Muscle of arm (tissue), 14 donors: ENCODE measurements around the gene HIPK3. TPM values are rescaled to one million over a fixed set of nuclear protein-coding genes. Genes with fewer than 3 reads are reported as not detected.
"Not testable (repeated sequence)": the region's sequence is repeated elsewhere in the genome, so short reads cannot be mapped to it uniquely, and the experiment has no call there.

Experiments
- DNase-seq: peaks from one replicate; pipeline ENCODE4 v3.0.0-alpha.2; 2013
- long read RNA-seq, 11 donors: transcript quantifications; one replicate each; lab custom pipeline, GENCODE V29; 2026
- polyA plus RNA-seq, 12 donors: library from polyadenylated mRNA; unstranded; fragments of 120-200 nt; gene quantifications; one replicate each; pipeline ENCODE4 v1.2.1, GENCODE V29; 2013; ENCODE audit not compliant: insufficient read length in 12 of 12

Gene HIPK3
- 100 to 1,000 TPM in 2 of 12 donors, 10 to 100 TPM in 9, not detected in 1; 52.0 to 121 (median 87.4) TPM for polyA plus RNA-seq
- long read RNA-seq, donor 1, full-length matches to known transcripts: 1 of 23 reads
- long read RNA-seq, donor 1, partial matches to known transcripts: 22 of 23 reads
- long read RNA-seq, donor 1, other reads (novel, unspliced or antisense): 0 of 23 reads
- long read RNA-seq, donor 2, full-length matches to known transcripts: 11 of 56 reads
- long read RNA-seq, donor 2, partial matches to known transcripts: 45 of 56 reads
- long read RNA-seq, donor 2, other reads (novel, unspliced or antisense): 0 of 56 reads
- long read RNA-seq, donor 3, full-length matches to known transcripts: 1 of 1 reads
- long read RNA-seq, donor 3, partial matches to known transcripts: 0 of 1 reads
- long read RNA-seq, donor 3, other reads (novel, unspliced or antisense): 0 of 1 reads
- long read RNA-seq, donor 4, full-length matches to known transcripts: 1 of 1 reads
- long read RNA-seq, donor 4, partial matches to known transcripts: 0 of 1 reads
- long read RNA-seq, donor 4, other reads (novel, unspliced or antisense): 0 of 1 reads
- long read RNA-seq, donor 5: 0 reads
- long read RNA-seq, donor 6, full-length matches to known transcripts: 7 of 15 reads
- long read RNA-seq, donor 6, partial matches to known transcripts: 8 of 15 reads
- long read RNA-seq, donor 6, other reads (novel, unspliced or antisense): 0 of 15 reads
- long read RNA-seq, donor 7, full-length matches to known transcripts: 2 of 8 reads
- long read RNA-seq, donor 7, partial matches to known transcripts: 6 of 8 reads
- long read RNA-seq, donor 7, other reads (novel, unspliced or antisense): 0 of 8 reads
- long read RNA-seq, donor 8, full-length matches to known transcripts: 9 of 43 reads
- long read RNA-seq, donor 8, partial matches to known transcripts: 34 of 43 reads
- long read RNA-seq, donor 8, other reads (novel, unspliced or antisense): 0 of 43 reads
- long read RNA-seq, donor 9, full-length matches to known transcripts: 2 of 12 reads
- long read RNA-seq, donor 9, partial matches to known transcripts: 10 of 12 reads
- long read RNA-seq, donor 9, other reads (novel, unspliced or antisense): 0 of 12 reads
- long read RNA-seq, donor 10, full-length matches to known transcripts: 4 of 9 reads
- long read RNA-seq, donor 10, partial matches to known transcripts: 5 of 9 reads
- long read RNA-seq, donor 10, other reads (novel, unspliced or antisense): 0 of 9 reads
- long read RNA-seq, donor 11, full-length matches to known transcripts: 6 of 20 reads
- long read RNA-seq, donor 11, partial matches to known transcripts: 14 of 20 reads
- long read RNA-seq, donor 11, other reads (novel, unspliced or antisense): 0 of 20 reads

DNA sequence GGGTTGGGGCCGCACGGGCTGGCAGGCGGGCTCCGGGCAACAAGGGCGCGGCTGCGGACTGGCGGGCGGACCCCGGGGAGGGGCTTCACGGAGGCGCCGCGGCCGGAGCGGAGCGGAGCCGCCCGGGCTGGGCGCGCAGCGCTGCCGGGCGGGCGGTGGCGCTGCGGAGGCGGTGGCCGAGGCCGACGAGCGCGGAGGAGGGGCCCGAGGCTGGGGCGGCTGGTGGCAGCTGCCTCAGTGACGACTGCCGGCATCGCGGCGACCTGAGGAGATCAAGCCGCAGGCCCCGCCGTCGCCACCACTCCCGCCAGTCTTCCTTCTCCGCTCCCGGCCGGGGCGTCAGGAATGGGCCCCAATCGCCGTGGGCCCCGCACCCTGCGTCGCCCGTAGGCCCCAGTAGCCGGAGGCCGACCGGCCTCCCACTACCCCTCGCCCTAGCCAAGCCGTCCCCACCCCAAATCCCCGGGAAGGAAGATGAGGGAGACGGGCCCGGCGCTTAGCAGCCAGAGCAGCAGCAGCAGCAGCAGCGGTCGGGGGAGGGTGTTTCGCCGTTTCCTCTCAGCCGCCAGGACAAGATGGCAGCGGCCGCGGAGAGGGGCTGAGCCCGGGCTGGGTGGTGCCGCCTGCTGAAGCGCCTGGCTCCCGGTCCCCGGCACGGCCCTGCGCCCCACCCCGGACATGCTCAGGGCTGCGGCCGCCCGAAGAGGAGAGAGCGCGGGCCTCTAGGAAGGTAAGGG lies at the start of gene HIPK3:
TSS of gene HIPK3 (plus strand) at position 222 of the 737 bp plus-strand sequence.
- peak; percentile 81 for DNase-seq

DNA sequence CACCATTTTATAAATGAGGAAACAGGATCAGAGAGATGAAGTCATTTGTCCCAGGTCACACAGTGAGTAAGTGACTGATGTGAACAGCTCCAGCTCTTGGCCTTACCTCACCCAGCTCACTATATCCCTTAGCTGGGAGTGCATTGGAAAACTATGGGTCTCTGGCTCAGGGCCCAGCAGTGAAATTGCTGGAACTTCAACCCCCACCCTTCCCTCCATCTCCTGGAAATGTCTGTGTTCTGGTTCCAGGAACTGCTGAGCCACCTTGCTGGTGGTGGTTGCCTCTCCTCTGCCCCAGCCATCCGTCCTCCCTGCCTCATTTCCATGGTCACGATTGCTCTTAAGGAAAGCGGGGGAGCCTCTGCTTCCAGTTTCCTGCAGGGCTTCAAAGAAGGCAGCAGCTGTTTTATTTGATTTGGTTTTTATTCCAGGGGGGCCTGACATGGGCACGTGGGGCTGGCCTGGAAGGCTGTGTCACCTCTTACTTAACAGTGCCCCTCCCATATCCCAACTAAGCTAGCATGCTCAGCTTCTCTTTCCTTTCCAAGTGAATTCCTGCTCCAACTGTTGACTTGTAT lies 49.7 kb upstream of the HIPK3 start:
- no peak for DNase-seq

DNA sequence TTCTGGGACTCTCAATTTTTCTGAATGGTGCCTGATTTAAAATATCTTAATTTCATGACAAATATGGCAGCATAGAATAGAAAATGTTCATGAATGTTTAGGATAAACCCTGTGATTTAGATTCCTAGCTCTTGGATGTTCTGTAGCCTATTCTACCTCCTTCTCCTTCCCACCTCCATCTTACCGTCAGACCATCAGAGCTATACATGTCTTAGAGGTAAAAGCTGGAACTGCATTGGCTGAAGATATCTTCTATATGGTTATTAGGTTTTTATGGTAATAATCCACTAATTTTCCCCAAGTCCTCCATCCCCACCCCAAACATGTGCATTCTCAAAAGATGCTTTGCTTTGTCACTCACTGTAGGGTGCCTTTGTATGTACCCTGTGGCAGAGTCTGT lies 49.0 kb upstream of the HIPK3 start:
- no peak for DNase-seq

GRCh38 chr11:33211153-33211552 lies 46.0 kb upstream of the HIPK3 start:
- no peak for DNase-seq

- no peak for DNase-seq
Measured at GRCh38 chr11:33211580-33211979, 45.6 kb upstream of the HIPK3 start.

DNA sequence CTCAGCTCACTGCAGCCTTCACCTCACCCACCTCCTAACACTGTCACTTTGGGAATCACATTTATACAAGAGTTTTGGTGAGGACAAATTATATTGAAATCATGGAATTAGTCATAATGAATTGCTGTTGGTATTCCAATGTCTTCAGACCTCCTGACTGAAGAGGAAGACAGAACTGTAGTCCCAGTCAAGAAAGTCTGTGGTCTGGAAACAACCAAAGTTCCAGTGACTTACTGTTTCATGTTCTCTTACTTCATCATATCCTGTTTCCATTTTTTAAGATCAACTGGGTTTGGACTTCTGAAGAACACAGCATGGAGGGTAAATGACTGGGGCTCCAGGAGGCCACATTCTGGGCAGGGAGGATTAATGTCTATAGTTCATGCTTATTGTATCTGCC lies 43.0 kb upstream of the HIPK3 start:
- DNase-seq: no peak

DNA sequence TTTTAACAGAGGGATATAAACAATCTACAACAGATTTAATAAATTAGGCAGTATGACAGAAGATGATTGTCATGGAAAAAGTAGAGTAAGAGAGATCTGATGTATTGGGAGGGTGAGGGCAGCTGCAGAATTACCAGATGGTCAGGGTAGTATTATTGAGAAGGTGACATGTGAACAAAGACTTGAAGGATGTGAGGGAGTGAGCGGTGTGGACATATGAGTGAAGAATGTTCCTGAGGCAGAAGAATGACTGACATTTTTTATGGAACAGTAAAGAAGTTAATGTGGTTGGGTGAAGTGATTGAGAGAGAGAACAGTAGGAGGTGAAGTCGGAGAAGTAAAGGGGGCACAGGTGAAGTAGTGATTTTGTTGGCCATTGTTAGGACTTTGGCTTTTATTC lies 42.4 kb upstream of the HIPK3 start:
- no peak for DNase-seq

DNA sequence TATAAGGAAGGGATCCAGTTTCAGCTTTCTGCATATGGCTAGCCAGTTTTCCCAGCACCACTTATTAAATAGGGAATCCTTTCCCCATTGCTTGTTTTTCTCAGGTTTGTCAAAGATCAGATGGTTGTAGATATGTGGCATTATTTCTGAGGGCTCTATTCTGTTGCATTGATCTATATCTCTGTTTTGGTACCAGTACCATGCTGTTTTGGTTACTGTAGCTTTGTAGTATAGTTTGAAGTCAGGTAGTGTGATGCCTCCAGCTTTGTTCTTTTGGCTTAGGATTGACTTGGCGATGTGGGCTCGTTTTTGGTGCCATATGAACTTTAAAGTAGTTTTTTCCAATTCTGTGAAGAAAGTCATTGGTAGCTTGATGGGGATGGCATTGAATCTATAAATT lies 40.5 kb upstream of the HIPK3 start:
- DNase-seq: not testable (repeated sequence)

GRCh38 chr11:33222052-33222750 lies 35.0 kb upstream of the HIPK3 start:
- DNase-seq: no peak

DNA sequence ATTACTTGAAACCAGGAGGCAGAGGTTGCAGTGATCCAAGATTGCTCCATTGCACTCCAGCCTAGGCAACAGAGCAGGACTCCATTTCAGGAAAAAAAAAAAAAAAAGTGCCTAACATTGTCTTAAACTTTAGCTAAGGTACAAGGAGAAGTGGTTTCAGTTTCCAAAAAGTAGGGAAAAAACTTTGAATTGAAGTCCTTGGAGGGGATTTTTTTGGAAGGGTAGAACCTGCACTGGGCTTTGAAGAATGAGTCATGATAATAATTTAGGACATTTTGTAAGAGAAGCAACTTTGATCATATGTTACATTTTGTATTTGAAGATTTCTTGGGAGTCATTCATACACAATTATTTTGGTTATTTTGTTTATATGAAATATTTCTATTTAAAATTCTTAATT lies 31.8 kb upstream of the HIPK3 start:
- DNase-seq: no peak

DNA sequence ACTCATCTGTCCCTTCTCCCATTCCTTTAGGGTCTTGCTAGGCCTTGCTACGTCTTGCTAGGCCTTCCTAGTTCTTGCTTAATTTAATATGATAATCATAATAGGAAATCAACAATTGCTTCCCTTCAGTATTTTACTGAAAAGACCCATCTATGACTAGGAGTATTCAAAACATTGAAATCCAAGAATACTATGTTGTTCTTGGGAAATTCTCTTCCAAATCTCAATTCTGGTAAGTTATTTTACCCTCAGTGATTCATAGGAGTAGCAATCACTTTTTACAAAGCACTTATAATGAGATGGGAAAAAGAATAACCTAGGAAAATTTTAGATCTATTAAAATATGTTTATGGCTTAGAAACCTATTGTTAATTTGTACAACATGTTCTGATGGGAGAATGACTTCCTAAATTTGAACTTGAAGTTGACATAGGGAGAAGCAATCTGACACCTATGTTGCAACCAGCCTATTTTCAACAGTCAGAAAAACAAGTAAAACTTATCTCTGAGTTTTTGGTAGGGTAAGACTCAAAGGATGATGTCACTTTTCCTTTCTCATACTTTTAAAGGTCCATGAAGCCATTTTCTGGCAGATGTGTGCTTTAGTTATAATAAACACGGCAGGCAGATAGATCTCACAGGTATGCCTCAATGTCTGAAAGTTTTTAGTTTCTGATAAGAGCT lies 29.5 kb upstream of the HIPK3 start:
- DNase-seq: no peak

DNA sequence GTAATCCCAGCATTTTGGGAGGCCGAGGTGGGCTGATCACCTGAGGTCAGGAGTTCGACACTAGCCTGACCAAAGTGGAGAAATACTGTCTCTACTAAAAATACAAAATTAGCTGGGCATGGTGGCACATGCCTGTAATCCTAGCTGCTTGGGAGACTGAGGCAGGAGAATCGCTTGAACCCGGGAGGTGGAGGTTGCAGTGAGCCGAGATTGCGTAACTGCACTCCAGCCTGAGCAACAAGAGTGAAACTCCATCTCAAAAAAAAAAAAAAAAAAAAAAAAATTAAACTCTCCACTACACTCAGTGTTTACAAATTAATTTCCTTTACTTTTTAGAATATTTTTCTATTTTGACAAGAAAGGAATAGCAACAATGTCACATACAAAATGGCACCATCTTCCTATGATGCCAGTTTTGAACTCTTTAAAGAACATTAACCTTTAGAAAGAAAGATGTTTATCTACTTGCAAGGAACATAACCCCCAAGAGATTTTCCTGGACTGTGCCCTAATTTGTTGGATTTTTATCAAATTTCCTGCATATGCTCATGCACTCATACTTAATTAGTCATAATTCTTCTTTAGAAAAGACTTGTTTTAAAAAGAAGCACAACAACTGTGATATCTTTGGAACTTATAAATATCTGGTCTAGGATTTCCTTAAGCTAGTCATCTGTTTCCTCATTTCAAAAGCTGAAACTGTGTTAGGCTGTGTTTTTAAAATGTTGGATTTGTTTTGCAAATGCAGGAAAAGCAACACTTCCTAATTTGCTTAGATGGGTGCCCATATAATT lies 22.6 kb upstream of the HIPK3 start:
- no peak for DNase-seq

- no peak for DNase-seq
Measured at GRCh38 chr11:33237039-33237597, 20.1 kb upstream of the HIPK3 start.

GRCh38 chr11:33242575-33242974 lies 14.6 kb upstream of the HIPK3 start:
- DNase-seq: no peak

DNA sequence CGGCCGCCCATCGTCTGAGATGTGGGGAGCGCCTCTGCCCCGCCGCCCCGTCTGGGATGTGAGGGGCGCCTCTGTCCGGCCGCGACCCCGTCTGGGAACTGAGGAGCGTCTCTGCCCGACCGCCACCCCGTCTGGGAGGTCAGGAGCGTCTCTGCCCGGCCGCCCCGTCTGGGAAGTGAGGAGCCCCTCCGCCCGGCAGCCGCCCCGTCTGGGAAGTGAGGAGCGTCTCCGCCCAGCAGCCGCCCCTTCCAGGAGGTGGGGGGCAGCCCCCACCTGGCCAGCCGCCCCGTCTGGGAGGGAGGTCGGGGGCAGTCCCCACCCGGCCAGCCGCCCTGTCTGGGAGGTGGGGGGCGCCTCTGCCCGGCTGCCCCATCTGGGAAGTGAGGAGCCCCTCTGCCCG lies 13.5 kb upstream of the HIPK3 start:
- not testable (repeated sequence) for DNase-seq

- no peak for DNase-seq
Measured at GRCh38 chr11:33248416-33248971, 8.7 kb upstream of the HIPK3 start.

GRCh38 chr11:33256031-33256812 lies 959 bp upstream of the HIPK3 start:
- no peak for DNase-seq
